GM10266 (cell line): ENCODE data around the gene RPL36AL.
A peak's percentile ranks its signal among the peaks of the same experiment; 100 is the strongest.
"Not testable (repeated sequence)": the region's sequence is repeated elsewhere in the genome, so short reads cannot be mapped to it uniquely, and the experiment has no call there.

ENCODE experiments used
- DNase-seq: peaks from one replicate; pipeline ENCODE4 v3.0.0; 2012; ENCODE audit errors: extremely low spot score
- CTCF ChIP-seq: IDR thresholded peaks from 2 replicates; pipeline ENCODE4 v1.5.1; 2012; ENCODE audit warnings: mild to moderate bottlenecking, low read depth; ENCODE audit not compliant: control insufficient read depth, insufficient read depth; ENCODE audit errors: missing control alignments

The RPL36AL gene

GRCh38 chr14:49623387-49623786, 3.0 kb upstream of the RPL36AL start:
- TF ChIP-seq CTCF: no peak
- no peak for DNase-seq

- no peak for DNase-seq
- no peak for TF ChIP-seq CTCF
Observed at GRCh38 chr14:49622022-49622607, 1.7 kb upstream of the RPL36AL start.

- DNase-seq: peak; percentile 53
- no peak for TF ChIP-seq CTCF
Observed at GRCh38 chr14:49621114-49621881, 872 bp upstream of the RPL36AL start.

GRCh38 chr14:49619730-49620129, 696 bp downstream of the RPL36AL start:
- no peak for TF ChIP-seq CTCF
- no peak for DNase-seq

- not testable (repeated sequence) for DNase-seq
Observed at GRCh38 chr14:49619273-49619672, 1.2 kb downstream of the RPL36AL start.

- no peak for TF ChIP-seq CTCF
- DNase-seq: no peak
Observed at GRCh38 chr14:49617852-49618519, 2.4 kb downstream of the RPL36AL start.

- no peak for TF ChIP-seq CTCF
- DNase-seq: no peak
Observed at GRCh38 chr14:49615776-49616175, 4.7 kb downstream of the RPL36AL start.

- no peak for TF ChIP-seq CTCF
Observed at GRCh38 chr14:49614196-49614595, 6.2 kb downstream of the RPL36AL start.

More at GRCh38 chr14:49614196-49614595, 6.2 kb downstream of the RPL36AL start:
- no peak for DNase-seq
